GM12873 (cell line): ENCODE results near the gene NDST1.

ENCODE experiments used
- CTCF ChIP-seq: IDR thresholded peaks from 2 replicates; pipeline ENCODE4 v1.5.1; 2012; ENCODE audit warnings: low read depth, mild to moderate bottlenecking, moderate library complexity, low read length, control low read depth; ENCODE audit not compliant: insufficient read depth; ENCODE audit errors: missing control alignments

NDST1 gene

GRCh38 chr5:150510460-150511263 lies 2.7 kb downstream of the NDST1 start:
- TF ChIP-seq CTCF = no peak

GRCh38 chr5:150511578-150512367 lies 3.8 kb downstream of the NDST1 start:
- TF ChIP-seq CTCF = no peak

- no peak for TF ChIP-seq CTCF
Observed at GRCh38 chr5:150512368-150512747, 4.4 kb downstream of the NDST1 start.

GRCh38 chr5:150513375-150514309 lies 5.7 kb downstream of the NDST1 start:
- TF ChIP-seq CTCF = peak; percentile 45

- no peak for TF ChIP-seq CTCF
Observed at GRCh38 chr5:150514708-150515211, 6.8 kb downstream of the NDST1 start.

GRCh38 chr5:150515446-150515845 lies 7.5 kb downstream of the NDST1 start:
- no peak for TF ChIP-seq CTCF
